Skeletal muscle tissue (tissue), 4 donors: Measurements from ENCODE around the gene PRIM2. TPM values are rescaled to one million over a fixed set of nuclear protein-coding genes. Genes with fewer than 3 reads are reported as not detected.
"Not testable (repeated sequence)": the region's sequence is repeated elsewhere in the genome, so short reads cannot be mapped to it uniquely, and the experiment has no call there.

ENCODE experiments used
- H3K27ac ChIP-seq: one replicate; pipeline ENCODE4 v1.7.0; 2013; ENCODE audit warnings: mild to moderate bottlenecking, low read depth, low read length, inconsistent platforms
- H3K27me3 ChIP-seq, 3 donors: one replicate each; pipeline ENCODE4 v1.7.0; 2013; ENCODE audit warnings: low read length in 3 of 3; ENCODE audit not compliant: control insufficient read depth in 3 of 3, insufficient read depth in 3 of 3
- H3K36me3 ChIP-seq, 3 donors: one replicate each; pipeline ENCODE4 v1.7.0; 2013; ENCODE audit warnings: low read length in 3 of 3; ENCODE audit not compliant: control insufficient read depth in 3 of 3, insufficient read depth in 3 of 3
- H3K4me1 ChIP-seq, 3 donors: one replicate each; pipeline ENCODE4 v1.7.0; 2013; ENCODE audit warnings: low read length in 3 of 3, mild to moderate bottlenecking in 3 of 3; ENCODE audit not compliant: control insufficient read depth in 3 of 3, insufficient read depth in 3 of 3
- H3K4me3 ChIP-seq, 3 donors: one replicate each; pipeline ENCODE4 v1.7.0; 2013; ENCODE audit warnings: low read length in 3 of 3
- H3K9ac ChIP-seq, 3 donors: one replicate each; pipeline ENCODE4 v1.7.0; 2013; ENCODE audit warnings: low read length in 3 of 3, mild to moderate bottlenecking in 3 of 3, moderate library complexity in 2 of 3, low read depth in 1 of 3
- H3K9me3 ChIP-seq, 3 donors: one replicate each; pipeline ENCODE4 v1.7.0; 2013; ENCODE audit warnings: low read length in 3 of 3; ENCODE audit not compliant: control insufficient read depth in 3 of 3
- total RNA-seq: library from RNA; depleted of rRNA; stranded (reverse); fragments of >200 nt; gene quantifications from one replicate; pipeline ENCODE4 v1.2.3, GENCODE V29; 2014
- donor health status: Osteomylitis.

Gene PRIM2
- total RNA-seq, 1 donor from 2014 or later, result 14.6 TPM

GRCh38 chr6:57390818-57391217 is 73.4 kb downstream of the PRIM2 start:
- not testable (repeated sequence) for H3K4me3 ChIP-seq, H3K36me3 ChIP-seq, H3K9me3 ChIP-seq, H3K27ac ChIP-seq, H3K27me3 ChIP-seq, H3K9ac ChIP-seq, H3K4me1 ChIP-seq

- H3K4me1 ChIP-seq, H3K27ac ChIP-seq, H3K9ac ChIP-seq, H3K9me3 ChIP-seq, H3K27me3 ChIP-seq, H3K4me3 ChIP-seq, H3K36me3 ChIP-seq: not testable (repeated sequence)
Observed at GRCh38 chr6:57392047-57392446, 74.6 kb downstream of the PRIM2 start.

- not testable (repeated sequence) for H3K4me1 ChIP-seq, H3K4me3 ChIP-seq, H3K27ac ChIP-seq, H3K27me3 ChIP-seq, H3K9me3 ChIP-seq, H3K9ac ChIP-seq, H3K36me3 ChIP-seq
Observed at GRCh38 chr6:57419341-57419740, 101.9 kb downstream of the PRIM2 start.

- H3K4me3 ChIP-seq, result no peak overlapping the region
- H3K9me3 ChIP-seq, result no peaks in the 10 kb centered on the region
- no peaks in the 10 kb centered on the region for H3K4me1 ChIP-seq
- H3K9ac ChIP-seq, result no peak overlapping the region
- H3K36me3 ChIP-seq, result no peaks in the 10 kb centered on the region
- H3K27ac ChIP-seq, result no peak overlapping the region
- no peaks in the 10 kb centered on the region for H3K27me3 ChIP-seq
Observed at GRCh38 chr6:57421503-57421902, 104.1 kb downstream of the PRIM2 start.

GRCh38 chr6:57423468-57423867 is 106.0 kb downstream of the PRIM2 start:
- no peak overlapping the region for H3K4me3 ChIP-seq
- H3K4me1 ChIP-seq, result no peaks in the 10 kb centered on the region
- H3K27me3 ChIP-seq, result no peaks in the 10 kb centered on the region
- H3K9ac ChIP-seq, result no peak overlapping the region
- H3K27ac ChIP-seq, result no peak overlapping the region
- no peaks in the 10 kb centered on the region for H3K9me3 ChIP-seq
- H3K36me3 ChIP-seq, result no peaks in the 10 kb centered on the region

- not testable (repeated sequence) for H3K27ac ChIP-seq, H3K9ac ChIP-seq, H3K36me3 ChIP-seq, H3K9me3 ChIP-seq, H3K27me3 ChIP-seq, H3K4me1 ChIP-seq, H3K4me3 ChIP-seq
Observed at GRCh38 chr6:57431742-57432141, 114.3 kb downstream of the PRIM2 start.

GRCh38 chr6:57432157-57432556 is 114.7 kb downstream of the PRIM2 start:
- no peak overlapping the region for H3K4me3 ChIP-seq
- H3K9ac ChIP-seq, result no peak overlapping the region
- no peak overlapping the region for H3K27ac ChIP-seq
- H3K27me3 ChIP-seq, result no peaks in the 10 kb centered on the region
- H3K36me3 ChIP-seq, result no peaks in the 10 kb centered on the region
- no peaks in the 10 kb centered on the region for H3K9me3 ChIP-seq
- H3K4me1 ChIP-seq, result no peaks in the 10 kb centered on the region

GRCh38 chr6:57432919-57433684 is 115.7 kb downstream of the PRIM2 start:
- Histone ChIP-seq H3K9ac (no peak overlapping the region), H3K36me3 (no peaks in the 10 kb centered on the region), H3K9me3 (no peaks in the 10 kb centered on the region), H3K27ac (no peak overlapping the region), H3K27me3 (no peaks in the 10 kb centered on the region), H3K4me3 (no peak overlapping the region), H3K4me1 (no peaks in the 10 kb centered on the region)

GRCh38 chr6:57433790-57434189 is 116.4 kb downstream of the PRIM2 start:
- H3K36me3 ChIP-seq, H3K27me3 ChIP-seq, H3K4me3 ChIP-seq, H3K27ac ChIP-seq, H3K9me3 ChIP-seq, H3K9ac ChIP-seq, H3K4me1 ChIP-seq: not testable (repeated sequence)

- no peak overlapping the region for H3K4me3 ChIP-seq
- H3K4me1 ChIP-seq, result no peaks in the 10 kb centered on the region
- H3K27me3 ChIP-seq, result no peaks in the 10 kb centered on the region
- H3K9me3 ChIP-seq, result no peaks in the 10 kb centered on the region
- H3K27ac ChIP-seq, result no peak overlapping the region
- no peak overlapping the region for H3K9ac ChIP-seq
- no peaks in the 10 kb centered on the region for H3K36me3 ChIP-seq
Observed at GRCh38 chr6:57434944-57435343, 117.5 kb downstream of the PRIM2 start.
